WERI-Rb-1 (cell line): Measurements from ENCODE around the gene MPPED2.
A peak's percentile ranks its signal among the peaks of the same experiment; 100 is the strongest.

Experiments
- DNase-seq: peaks from one replicate; pipeline ENCODE4 v3.0.0-alpha.2; 2020
- H3K27ac ChIP-seq: fragments of 250-450 bp; sonication (Bioruptor Pico); 2 replicates; pipeline ENCODE4 v1.5.1; 2020; ENCODE audit warnings: mild to moderate bottlenecking, moderate library complexity
- H3K27me3 ChIP-seq: fragments of 250-450 bp; sonication (Bioruptor Pico); 2 replicates; pipeline ENCODE4 v1.5.1; 2021; ENCODE audit warnings: mild to moderate bottlenecking, low read depth, moderate library complexity; ENCODE audit not compliant: insufficient read depth, severe bottlenecking
- H3K36me3 ChIP-seq: fragments of 250-450 bp; sonication (Bioruptor Pico); 2 replicates; pipeline ENCODE4 v1.5.1; 2020; ENCODE audit warnings: mild to moderate bottlenecking, moderate library complexity
- H3K4me3 ChIP-seq: 2 replicates; pipeline ENCODE4 v1.5.1; 2011; ENCODE audit warnings: low read depth, mild to moderate bottlenecking, control low read depth, low read length
- H3K9me3 ChIP-seq: fragments of 250-450 bp; sonication (Bioruptor Pico); 2 replicates; pipeline ENCODE4 v1.5.1; 2021; ENCODE audit warnings: mild to moderate bottlenecking, moderate library complexity; ENCODE audit not compliant: severe bottlenecking
- CTCF ChIP-seq: IDR thresholded peaks from 2 replicates; pipeline ENCODE4 v1.5.1; 2011; ENCODE audit warnings: low read depth, mild to moderate bottlenecking, control low read depth, inconsistent platforms, low read length

The MPPED2 gene

GRCh38 chr11:30582726-30583125, 3.4 kb downstream of the MPPED2 start:
- no peak overlapping the region for H3K4me3 ChIP-seq
- H3K36me3 ChIP-seq: peaks cover 45% of the 10 kb centered on the region
- peak overlapping the region; percentile 24 for H3K27ac ChIP-seq
- no peak for TF ChIP-seq CTCF
- H3K27me3 ChIP-seq: no peaks in the 10 kb centered on the region
- H3K9me3 ChIP-seq: no peaks in the 10 kb centered on the region
- no peak for DNase-seq

GRCh38 chr11:30581675-30582074, 4.5 kb downstream of the MPPED2 start:
- H3K36me3 ChIP-seq: peaks cover 56% of the 10 kb centered on the region
- H3K27ac ChIP-seq: 0 out of 2 replicates have a peak overlapping the region, but pooled peaks have one; percentile 23
- TF ChIP-seq CTCF: no peak
- no peaks in the 10 kb centered on the region for H3K9me3 ChIP-seq
- no peaks in the 10 kb centered on the region for H3K27me3 ChIP-seq
- H3K4me3 ChIP-seq: no peak overlapping the region
- no peak for DNase-seq

GRCh38 chr11:30580573-30580972, 5.6 kb downstream of the MPPED2 start:
- Histone ChIP-seq H3K9me3 (no peaks in the 10 kb centered on the region), H3K4me3 (no peak overlapping the region), H3K36me3 (peaks cover 65% of the 10 kb centered on the region), H3K27ac (no peak overlapping the region), H3K27me3 (no peaks in the 10 kb centered on the region)
- no peak for TF ChIP-seq CTCF
- no peak for DNase-seq

- Histone ChIP-seq H3K4me3 (no peak overlapping the region), H3K9me3 (no peaks in the 10 kb centered on the region), H3K27me3 (no peaks in the 10 kb centered on the region), H3K27ac (no peak overlapping the region), H3K36me3 (peaks cover 75% of the 10 kb centered on the region)
- TF ChIP-seq CTCF: no peak
- no peak for DNase-seq
These were observed 6.6 kb downstream of the MPPED2 start for GRCh38 chr11:30579415-30580175.

- Histone ChIP-seq H3K4me3 (no peak overlapping the region), H3K27me3 (no peaks in the 10 kb centered on the region), H3K36me3 (peaks cover 87% of the 10 kb centered on the region), H3K27ac (no peak overlapping the region), H3K9me3 (no peaks in the 10 kb centered on the region)
- no peak for TF ChIP-seq CTCF
- DNase-seq: no peak
These were observed 7.7 kb downstream of the MPPED2 start for GRCh38 chr11:30578406-30578805.

GRCh38 chr11:30573951-30574350, 12.2 kb downstream of the MPPED2 start:
- no peaks in the 10 kb centered on the region for H3K9me3 ChIP-seq
- H3K27ac ChIP-seq: no peak overlapping the region
- H3K27me3 ChIP-seq: no peaks in the 10 kb centered on the region
- DNase-seq: no peak
- H3K36me3 ChIP-seq: peaks cover 72% of the 10 kb centered on the region
- no peak overlapping the region for H3K4me3 ChIP-seq
- TF ChIP-seq CTCF: no peak
